HG02840 (cell line): ENCODE measurements around the gene SLC35A1.
"Not testable (repeated sequence)": the region's sequence is repeated elsewhere in the genome, so short reads cannot be mapped to it uniquely, and the experiment has no call there.

Experiments used
- ATAC-seq: cut with Tn5 transposase; IDR thresholded peaks from one replicate; pipeline ENCODE4 v1.9.1; 2021; ENCODE audit warnings: mild to moderate bottlenecking, moderate library complexity, moderate number of reproducible peaks; ENCODE audit not compliant: unreplicated experiment, low FRiP score

SLC35A1 gene

DNA sequence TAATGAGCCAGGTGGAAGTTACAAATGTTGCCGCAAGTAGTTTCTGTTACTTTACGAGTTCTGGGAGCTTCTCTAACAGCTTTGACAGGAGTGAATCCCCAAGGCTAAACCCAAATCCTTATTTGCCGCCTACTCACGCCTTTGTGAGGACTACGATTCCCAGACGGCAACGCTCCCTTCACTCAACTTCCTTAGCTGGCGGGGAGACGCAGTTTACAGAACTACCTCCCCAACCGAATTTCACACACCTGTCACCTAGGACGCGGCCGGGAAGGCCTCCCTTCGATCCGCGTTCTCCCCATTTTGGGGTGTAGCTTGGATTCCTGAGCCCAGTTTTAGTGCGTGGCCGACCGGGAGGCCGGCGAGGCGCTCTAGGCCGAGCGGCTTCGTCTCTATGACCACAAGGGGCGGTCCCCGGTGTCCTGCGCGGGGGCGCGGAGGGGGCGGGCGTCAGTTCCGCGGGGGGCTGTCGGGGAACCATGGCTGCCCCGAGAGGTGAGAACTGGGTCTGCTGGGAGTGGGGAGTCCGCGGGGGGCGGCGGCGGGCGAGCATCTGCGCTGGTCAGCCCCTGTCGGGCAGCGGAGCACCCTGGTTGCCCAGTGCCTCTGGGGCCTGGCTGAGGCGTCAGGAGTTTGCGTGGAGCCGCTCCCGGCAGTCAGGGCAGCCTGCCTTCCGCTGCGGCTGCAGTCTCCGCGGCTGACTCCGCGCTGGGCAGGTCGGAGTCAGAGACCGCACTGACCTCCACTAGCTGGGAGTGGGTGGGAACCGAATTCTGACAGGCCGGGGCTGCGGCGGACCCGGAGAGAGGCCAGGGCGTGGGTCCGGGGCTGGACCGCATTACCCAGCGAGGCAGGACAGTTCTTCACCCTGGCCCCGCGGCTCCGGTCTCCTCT lies at the start of gene SLC35A1:
Gene SLC35A1, plus strand, starts transcription at position 450 of the 894 bp plus-strand sequence. Its CDS starts 30 bp downstream, at position 480.
- ATAC-seq: peak; percentile 97

DNA sequence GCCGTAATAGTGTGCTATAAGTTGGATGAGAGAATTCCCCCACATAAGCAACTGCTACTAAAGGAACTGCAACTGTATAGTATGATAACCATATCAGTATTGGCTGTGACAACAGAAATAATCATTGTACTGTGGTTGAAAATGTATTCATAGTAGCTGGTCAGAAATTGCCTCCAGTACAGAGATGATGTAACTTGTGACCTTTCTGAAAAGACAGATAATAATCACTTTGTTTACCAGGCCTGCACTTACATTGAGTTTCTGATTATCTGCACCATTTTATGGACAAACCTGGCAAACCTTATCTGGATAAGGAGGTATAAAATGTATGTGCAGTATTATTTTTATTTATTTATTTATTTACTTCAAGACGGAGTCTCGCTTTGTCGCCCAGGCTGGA lies 46.0 kb upstream of the SLC35A1 start:
- no peak for ATAC-seq

GRCh38 chr6:87430499-87430898 lies 42.3 kb upstream of the SLC35A1 start:
- no peak for ATAC-seq

DNA sequence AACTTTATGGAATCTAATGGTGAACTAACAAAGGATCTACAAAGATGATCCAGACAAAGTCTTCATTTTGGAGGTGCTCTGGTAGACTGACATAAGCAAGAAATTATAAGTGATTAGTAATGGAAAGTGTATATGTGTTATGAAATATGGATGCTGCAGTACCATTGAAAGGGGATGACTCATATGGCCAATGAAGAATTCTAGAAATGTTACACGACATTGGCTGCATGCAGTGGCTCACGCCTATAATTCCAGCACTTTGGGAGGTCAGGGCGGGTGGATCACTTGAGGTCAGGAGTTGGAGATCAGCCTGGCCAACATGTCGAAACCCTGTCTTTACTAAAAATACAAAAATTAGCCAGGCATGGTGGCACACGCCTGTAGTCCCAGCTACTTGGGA lies 41.5 kb upstream of the SLC35A1 start:
- ATAC-seq: no peak

DNA sequence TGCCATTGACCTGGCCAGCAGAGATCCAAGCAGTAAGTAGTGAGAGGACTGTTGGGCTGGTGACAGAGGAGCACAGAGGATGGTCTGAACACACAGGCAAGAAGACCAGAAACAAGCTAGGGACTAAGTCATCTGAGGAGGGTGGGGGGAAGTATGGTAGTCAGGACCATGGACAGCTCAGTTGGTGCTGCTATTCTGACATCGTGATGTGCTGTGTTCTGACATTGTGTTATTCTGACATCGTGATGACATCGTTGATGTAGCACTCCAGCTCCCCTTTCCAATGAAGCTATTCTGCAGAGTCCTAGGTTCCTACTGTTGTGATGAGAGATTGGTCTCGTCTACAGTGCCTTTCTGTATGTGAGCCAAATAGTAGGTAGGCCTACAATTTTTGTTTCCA lies 36.3 kb upstream of the SLC35A1 start:
- no peak for ATAC-seq

GRCh38 chr6:87441711-87442110 lies 31.1 kb upstream of the SLC35A1 start:
- ATAC-seq: no peak

GRCh38 chr6:87444362-87444761 lies 28.4 kb upstream of the SLC35A1 start:
- no peak for ATAC-seq

DNA sequence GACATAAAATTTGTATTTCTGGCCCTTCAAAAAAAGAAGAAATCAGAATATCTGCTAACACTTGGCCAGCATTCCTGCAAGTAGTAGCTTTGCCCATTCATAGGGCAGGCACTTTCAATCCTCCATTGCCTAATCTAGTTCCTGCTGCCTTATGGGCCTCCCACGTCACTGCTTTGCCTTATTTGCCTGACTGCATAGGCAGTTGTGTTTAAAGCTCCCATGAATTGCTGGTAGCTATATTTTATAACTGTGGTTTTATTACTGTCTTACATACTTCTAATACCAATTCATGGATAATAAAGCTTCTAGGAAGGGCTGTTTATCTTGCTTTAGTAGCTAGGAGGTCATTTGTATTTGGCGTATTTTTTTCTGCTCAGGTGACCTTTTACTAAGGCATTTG lies 7.7 kb upstream of the SLC35A1 start:
- ATAC-seq: no peak

GRCh38 chr6:87473419-87473903 lies 687 bp downstream of the SLC35A1 start:
- peak; percentile 68 for ATAC-seq

GRCh38 chr6:87481931-87482330 lies 9.2 kb downstream of the SLC35A1 start:
- no peak for ATAC-seq

DNA sequence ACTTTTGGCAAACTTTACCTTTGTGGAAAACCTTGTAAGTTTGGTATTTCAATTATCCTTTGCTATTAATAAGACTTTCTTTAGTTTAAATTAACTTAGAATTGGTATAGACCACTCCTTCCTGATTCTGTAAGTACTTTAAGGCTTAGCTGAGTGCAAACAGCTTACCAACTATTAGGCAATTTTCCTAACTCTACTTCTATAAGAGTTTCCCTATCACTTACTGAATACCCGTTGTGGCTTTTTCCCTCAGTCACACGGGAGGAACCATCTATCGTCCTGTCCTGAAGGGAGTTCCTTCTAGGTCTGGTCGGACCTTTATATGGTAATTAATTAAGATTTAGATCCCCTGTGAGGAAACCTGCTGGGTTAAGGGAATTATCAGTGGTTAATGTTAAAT lies 9.6 kb downstream of the SLC35A1 start:
- ATAC-seq: no peak

- ATAC-seq: no peak
These were observed 11.2 kb downstream of the SLC35A1 start for GRCh38 chr6:87483929-87484328.

GRCh38 chr6:87484491-87484890 lies 11.7 kb downstream of the SLC35A1 start:
- ATAC-seq: no peak

- no peak for ATAC-seq
These were observed 14.8 kb downstream of the SLC35A1 start for GRCh38 chr6:87487555-87487954.

DNA sequence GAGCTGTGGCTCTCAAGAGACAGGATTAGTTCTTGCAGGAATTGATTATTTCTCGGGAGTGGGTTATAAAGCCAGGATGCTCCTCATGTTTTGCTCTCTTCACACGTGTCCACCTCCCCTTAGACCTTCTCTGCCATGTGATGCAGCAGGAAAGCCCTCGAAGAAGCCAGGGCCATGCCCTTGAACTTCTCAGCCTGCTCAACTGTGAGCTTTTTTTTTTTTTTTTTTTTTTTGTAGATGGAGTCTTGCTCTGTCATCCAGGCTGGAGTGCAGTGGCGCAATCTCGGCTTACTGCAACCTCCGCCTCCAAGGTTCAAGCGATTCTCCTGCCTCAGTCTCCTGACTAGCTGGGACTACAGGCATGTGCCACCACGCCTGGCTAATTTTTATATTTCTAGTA lies 16.6 kb downstream of the SLC35A1 start:
- not testable (repeated sequence) for ATAC-seq

GRCh38 chr6:87494761-87495422 lies 22.1 kb downstream of the SLC35A1 start:
- peak; percentile 86 for ATAC-seq

- no peak for ATAC-seq
These were observed 25.3 kb downstream of the SLC35A1 start for GRCh38 chr6:87498048-87498447.

- ATAC-seq: no peak
These were observed 29.2 kb downstream of the SLC35A1 start for GRCh38 chr6:87501809-87502572.

DNA sequence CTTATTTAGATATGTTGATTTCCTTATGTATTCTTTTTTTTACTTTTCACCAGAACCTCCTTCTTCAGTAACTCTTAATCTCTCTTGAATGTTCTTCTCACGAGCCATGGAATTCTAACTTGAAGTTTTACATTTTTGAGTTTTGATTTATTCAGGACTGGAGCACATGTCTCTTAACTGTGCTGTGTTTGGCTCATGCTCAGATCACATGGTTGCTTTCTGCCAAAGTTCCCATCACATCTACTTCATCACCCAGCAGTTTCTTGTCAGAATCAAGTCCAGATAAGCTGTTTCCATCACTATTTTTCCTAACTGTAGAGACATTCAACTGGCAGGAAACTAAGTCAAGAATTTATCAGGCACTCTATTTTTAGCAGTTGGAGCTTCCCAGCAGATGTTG lies 31.7 kb downstream of the SLC35A1 start:
- no peak for ATAC-seq

DNA sequence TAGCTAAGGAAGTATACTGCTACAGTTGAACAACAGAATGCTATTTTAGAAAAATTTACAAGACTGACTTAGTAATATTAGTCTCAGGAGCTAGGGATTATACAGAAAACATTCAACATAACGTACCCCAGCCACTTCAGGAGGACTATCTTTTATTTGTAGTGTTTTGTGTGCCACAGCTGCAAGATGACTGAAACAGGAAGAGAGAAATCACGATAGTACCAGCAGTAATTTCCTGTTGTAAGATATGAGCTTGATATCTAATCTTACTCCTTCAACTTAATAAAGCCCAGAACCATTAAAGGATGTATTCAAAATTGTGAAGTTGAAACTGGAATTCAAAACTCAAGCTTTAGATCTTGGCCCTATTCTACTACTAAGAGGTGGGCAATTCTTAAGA lies 42.1 kb downstream of the SLC35A1 start:
- no peak for ATAC-seq

- no peak for ATAC-seq
These were observed 45.7 kb downstream of the SLC35A1 start for GRCh38 chr6:87518453-87518852.
